Rectal smooth muscle tissue (tissue), 1 donor: ENCODE data around the gene DGKI.

ENCODE experiments used
- H3K27ac ChIP-seq: one replicate; pipeline ENCODE4 v1.7.0; 2013; ENCODE audit warnings: low read depth, low read length, inconsistent platforms
- H3K27me3 ChIP-seq: one replicate; pipeline ENCODE4 v1.7.0; 2013; ENCODE audit warnings: low read length; ENCODE audit not compliant: control insufficient read depth, insufficient read depth
- H3K36me3 ChIP-seq: one replicate; pipeline ENCODE4 v1.7.0; 2013; ENCODE audit warnings: low read length; ENCODE audit not compliant: control insufficient read depth, insufficient read depth
- H3K4me1 ChIP-seq: one replicate; pipeline ENCODE4 v1.7.0; 2013; ENCODE audit warnings: low read length; ENCODE audit not compliant: control insufficient read depth, insufficient read depth
- H3K4me3 ChIP-seq: one replicate; pipeline ENCODE4 v1.7.0; 2013; ENCODE audit warnings: low read length
- H3K9ac ChIP-seq: one replicate; pipeline ENCODE4 v1.7.0; 2013; ENCODE audit warnings: low read length

The DGKI gene

DNA sequence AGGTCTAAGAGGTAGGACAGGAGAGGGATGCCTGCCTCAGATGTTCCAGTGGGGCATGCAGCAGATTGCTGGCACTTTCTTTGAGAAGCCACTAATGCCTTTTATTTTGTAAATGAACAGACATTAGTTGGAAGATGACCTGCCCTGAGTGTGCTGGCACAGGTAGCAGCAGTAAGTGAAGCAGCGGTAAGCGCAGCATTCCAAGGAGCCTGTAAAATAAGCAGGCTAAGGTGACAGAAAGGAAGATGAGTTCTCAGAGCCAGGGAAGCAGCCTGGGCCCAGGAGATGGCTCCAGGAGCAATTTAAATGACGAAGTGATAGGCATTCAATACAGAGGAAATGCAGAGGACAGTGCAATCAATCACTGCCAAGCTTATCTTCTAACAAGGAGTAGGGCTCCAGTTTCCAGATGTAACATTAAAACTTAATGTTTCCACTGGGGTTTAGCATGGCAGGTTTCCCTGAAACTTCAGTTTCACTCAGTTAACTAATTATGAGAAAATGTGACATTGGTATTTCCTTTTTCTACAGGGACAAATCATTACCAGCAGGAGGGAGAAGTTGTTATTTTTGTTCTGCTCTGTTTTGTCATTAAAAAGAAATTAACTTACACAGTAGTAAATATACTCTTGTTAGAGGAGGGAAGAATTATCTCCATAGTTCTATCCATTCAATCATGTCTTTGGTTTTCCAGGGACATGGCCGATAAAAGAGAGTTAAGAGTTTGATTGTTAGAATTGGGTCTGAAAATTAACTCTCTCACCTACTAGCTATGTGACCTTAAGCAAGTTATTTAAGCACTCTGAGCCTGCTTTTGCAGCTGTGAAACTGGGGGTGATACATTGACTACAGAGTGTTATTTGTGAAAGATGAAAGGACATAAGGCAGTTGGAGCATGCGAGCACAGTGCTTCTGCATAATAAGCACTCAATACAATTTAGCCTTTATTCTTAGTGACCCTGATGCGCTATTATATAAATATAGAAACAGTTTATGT, 406.6 kb downstream of the DGKI start:
- no peaks in the 10 kb centered on the region for H3K4me1 ChIP-seq
- H3K9ac ChIP-seq: no peak overlapping the region
- no peaks in the 10 kb centered on the region for H3K27me3 ChIP-seq
- H3K27ac ChIP-seq: no peak overlapping the region
- no peaks in the 10 kb centered on the region for H3K36me3 ChIP-seq
- no peak overlapping the region for H3K4me3 ChIP-seq

DNA sequence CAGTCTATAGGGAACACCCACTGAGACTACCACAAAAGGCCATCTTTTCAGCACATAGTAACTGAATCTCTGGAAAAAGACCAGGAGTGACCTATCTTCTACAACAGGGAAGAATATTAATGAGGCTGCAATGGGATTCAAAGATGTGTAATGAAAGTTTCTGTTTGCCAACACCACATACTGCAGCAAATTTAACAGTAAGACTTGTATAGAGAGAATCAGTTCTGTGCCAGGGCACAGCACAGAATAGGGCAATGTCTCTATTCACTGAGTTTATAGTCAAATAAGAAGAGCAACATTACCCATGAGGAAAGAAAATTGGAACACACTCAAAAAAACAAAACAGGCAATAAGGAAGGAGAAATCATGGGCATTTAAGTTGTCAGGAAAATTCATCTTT, 411.8 kb downstream of the DGKI start:
- H3K4me3 ChIP-seq: no peak overlapping the region
- H3K27ac ChIP-seq: no peak overlapping the region
- H3K9ac ChIP-seq: no peak overlapping the region
- H3K36me3 ChIP-seq: no peaks in the 10 kb centered on the region
- H3K4me1 ChIP-seq: no peaks in the 10 kb centered on the region
- H3K27me3 ChIP-seq: no peaks in the 10 kb centered on the region

DNA sequence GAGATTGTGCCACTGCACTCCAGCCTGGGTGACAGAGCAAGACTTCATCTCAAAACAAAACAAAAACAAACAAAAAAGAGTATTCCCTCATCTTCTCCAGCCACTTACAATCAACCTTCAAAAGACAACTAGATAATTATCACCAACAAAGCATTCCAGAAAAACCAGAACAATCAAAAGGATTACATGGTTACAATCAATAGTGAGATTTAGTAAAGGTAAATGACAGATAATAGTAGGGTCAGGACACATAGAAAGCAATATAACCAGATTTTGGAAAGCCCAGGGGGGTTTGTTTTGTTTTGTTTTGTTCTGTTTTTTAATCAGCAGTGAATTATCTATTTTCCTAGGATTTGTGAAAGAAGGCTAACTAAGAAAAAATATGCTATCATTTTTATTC, 412.2 kb downstream of the DGKI start:
- no peak overlapping the region for H3K27ac ChIP-seq
- no peaks in the 10 kb centered on the region for H3K36me3 ChIP-seq
- H3K9ac ChIP-seq: no peak overlapping the region
- no peaks in the 10 kb centered on the region for H3K4me1 ChIP-seq
- no peaks in the 10 kb centered on the region for H3K27me3 ChIP-seq
- H3K4me3 ChIP-seq: no peak overlapping the region

DNA sequence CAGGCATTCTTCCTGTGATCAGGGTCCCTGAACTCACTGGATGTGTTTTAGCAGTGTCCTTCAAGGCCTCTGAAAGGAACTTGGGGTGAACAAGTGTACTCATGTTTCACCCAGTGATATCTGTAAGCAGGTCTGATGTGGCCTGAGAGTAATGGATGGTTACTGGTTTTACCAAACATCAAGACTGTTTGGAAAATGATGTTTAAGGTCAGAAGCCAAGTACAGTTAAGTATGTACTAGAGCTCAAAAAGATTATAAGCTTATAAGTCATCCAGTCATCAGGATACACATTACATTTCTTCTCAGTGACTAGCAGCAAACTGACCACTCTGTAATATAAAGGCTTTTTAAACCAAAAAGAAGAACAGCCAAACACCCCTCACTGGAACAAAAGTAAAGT, 423.5 kb downstream of the DGKI start:
- no peaks in the 10 kb centered on the region for H3K27me3 ChIP-seq
- H3K36me3 ChIP-seq: no peaks in the 10 kb centered on the region
- no peak overlapping the region for H3K4me3 ChIP-seq
- H3K9ac ChIP-seq: no peak overlapping the region
- no peaks in the 10 kb centered on the region for H3K4me1 ChIP-seq
- no peak overlapping the region for H3K27ac ChIP-seq

DNA sequence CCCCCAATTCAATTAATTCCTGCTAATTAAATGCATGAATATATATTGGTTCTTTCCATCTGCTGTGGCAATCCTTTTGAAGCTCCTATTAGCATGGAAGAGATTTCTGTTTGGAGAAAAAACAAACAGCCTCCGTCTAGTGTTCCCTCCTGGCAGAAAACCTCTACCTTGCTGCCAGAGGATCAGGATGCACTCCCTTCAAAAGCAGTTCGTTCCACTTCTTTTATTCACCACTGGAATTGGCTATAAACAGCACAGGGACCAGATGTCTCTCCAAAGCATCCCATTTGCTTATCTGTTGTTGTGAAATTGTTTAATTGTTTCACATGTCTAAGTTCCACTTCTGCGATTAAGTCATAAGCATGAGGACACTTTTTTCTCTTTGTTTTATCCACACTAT, 425.4 kb downstream of the DGKI start:
- no peaks in the 10 kb centered on the region for H3K4me1 ChIP-seq
- no peaks in the 10 kb centered on the region for H3K36me3 ChIP-seq
- H3K27ac ChIP-seq: no peak overlapping the region
- H3K9ac ChIP-seq: no peak overlapping the region
- H3K27me3 ChIP-seq: no peaks in the 10 kb centered on the region
- no peak overlapping the region for H3K4me3 ChIP-seq

DNA sequence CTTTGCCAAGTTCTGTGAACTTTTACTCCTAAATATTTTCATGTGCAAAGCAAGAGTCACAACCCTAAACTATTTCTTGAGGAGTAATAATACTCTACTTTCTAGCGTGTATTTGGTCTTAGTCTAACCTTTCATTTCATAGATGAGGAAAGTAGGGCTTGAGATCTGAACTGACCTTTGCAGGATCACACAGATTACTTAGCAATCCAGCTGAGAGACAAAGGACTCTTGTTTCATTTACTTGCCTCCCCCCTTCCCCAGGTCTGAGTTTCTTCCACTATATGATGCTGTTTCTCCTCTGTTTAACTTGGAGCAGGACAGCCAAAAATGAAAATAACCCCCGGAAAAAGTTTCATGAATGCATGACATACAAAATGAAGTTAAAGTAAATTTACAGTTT, 427.9 kb downstream of the DGKI start:
- no peak overlapping the region for H3K27ac ChIP-seq
- no peaks in the 10 kb centered on the region for H3K27me3 ChIP-seq
- H3K4me3 ChIP-seq: no peak overlapping the region
- no peaks in the 10 kb centered on the region for H3K4me1 ChIP-seq
- H3K9ac ChIP-seq: no peak overlapping the region
- no peaks in the 10 kb centered on the region for H3K36me3 ChIP-seq

DNA sequence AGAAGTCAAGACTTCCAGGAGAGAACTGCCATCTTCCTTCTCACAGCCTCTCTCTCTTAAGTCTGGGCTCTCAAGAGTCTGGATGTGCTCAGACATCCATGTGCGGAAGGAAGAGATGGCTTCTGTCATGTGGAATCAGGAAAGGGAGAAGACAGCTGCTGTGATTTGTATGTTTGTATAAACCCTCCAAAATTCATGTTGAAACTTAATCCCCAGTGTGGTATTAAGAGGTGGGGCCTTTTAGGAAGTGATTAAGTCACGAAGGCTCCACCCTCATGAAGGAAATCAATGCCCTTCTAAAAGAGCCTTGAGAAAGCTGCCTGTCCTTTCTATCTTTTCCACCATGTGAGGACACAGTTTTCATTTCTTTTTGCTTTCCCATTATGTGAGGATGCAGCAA, 429.3 kb downstream of the DGKI start:
- Histone ChIP-seq H3K36me3 (no peaks in the 10 kb centered on the region), H3K4me3 (no peak overlapping the region), H3K4me1 (no peaks in the 10 kb centered on the region), H3K27me3 (no peaks in the 10 kb centered on the region), H3K9ac (no peak overlapping the region), H3K27ac (no peak overlapping the region)

DNA sequence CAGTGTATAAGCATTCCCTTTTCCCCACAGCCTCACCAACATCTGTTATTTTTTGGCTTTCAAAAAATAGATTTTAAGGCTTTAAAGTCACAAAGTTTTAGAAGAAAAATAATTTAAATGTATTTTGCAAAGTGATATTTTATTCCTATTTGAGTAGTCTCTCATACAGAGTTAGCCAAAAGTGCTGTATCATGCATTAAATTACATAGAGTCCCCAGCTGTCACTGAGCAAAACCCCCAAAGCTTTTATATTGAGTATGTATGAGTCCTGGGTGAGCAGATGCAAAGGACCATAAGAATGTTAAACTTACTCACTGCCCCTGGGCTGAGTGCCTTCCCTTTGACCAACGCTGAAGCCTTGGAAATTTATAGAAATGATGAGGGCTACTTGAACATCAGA, 432.9 kb downstream of the DGKI start:
- H3K36me3 ChIP-seq: no peaks in the 10 kb centered on the region
- H3K27me3 ChIP-seq: no peaks in the 10 kb centered on the region
- no peak overlapping the region for H3K27ac ChIP-seq
- no peak overlapping the region for H3K4me3 ChIP-seq
- no peaks in the 10 kb centered on the region for H3K4me1 ChIP-seq
- no peak overlapping the region for H3K9ac ChIP-seq

DNA sequence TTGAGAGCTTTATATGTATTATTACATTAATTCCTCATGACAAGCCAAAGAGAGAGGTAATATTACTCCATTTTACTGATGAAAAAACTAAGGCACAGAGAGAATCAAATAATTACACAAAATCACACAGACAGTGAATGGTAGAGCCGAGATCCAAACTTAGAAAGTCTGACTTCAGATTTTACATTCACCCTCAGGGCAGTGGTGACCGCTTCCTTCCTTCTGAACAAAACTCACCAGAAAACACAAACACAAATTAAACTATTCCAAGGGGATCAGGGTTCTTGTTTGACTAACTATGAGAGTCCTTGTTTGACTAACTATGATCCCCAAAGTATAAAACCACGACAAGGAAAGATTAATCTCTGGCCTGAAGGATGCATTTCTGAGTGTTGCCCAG, 435.3 kb downstream of the DGKI start:
- Histone ChIP-seq H3K27me3 (no peaks in the 10 kb centered on the region), H3K9ac (no peak overlapping the region), H3K36me3 (no peaks in the 10 kb centered on the region), H3K4me1 (no peaks in the 10 kb centered on the region), H3K27ac (no peak overlapping the region), H3K4me3 (no peak overlapping the region)

DNA sequence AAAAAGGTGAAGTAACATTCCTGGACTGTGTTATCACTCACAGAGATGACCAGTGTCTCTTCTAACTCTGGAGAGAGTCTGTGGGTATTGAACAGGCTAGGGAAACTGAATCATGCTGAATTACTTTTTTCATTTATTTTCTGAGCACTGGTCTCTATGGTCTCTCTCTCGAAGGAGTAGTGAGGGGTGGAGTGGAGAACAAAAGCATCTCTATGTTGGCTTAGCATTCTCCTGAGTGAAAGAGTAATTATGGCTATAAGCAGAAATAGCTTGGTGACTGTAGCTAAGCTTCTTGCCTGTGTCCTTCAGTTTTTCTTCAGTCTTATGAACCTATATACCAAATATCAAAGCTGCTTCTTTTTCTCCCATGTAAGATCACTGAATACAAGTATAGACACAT, 438.6 kb downstream of the DGKI start:
- Histone ChIP-seq H3K4me1 (no peaks in the 10 kb centered on the region), H3K36me3 (no peaks in the 10 kb centered on the region), H3K4me3 (no peak overlapping the region), H3K27me3 (no peaks in the 10 kb centered on the region), H3K9ac (no peak overlapping the region), H3K27ac (no peak overlapping the region)

DNA sequence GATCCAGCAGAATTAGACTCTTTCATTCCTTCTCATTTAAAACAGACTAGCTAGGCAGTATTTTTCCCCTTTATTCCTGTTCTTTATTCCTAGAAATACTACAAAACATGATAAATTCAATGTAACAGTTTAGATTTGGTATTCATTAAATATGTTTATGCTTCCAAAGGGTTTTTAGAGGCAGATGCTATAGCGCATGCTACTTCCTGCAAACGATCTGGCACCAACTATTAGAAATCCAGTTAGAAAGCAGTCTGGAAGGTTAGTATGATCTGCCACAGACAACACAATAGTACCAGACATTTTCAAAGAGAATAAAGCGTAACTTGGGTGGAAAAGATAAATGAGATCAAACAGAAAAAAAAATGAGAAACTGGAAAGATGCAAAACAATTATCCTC, 439.7 kb downstream of the DGKI start:
- Histone ChIP-seq H3K4me3 (no peak overlapping the region), H3K27me3 (no peaks in the 10 kb centered on the region), H3K27ac (no peak overlapping the region), H3K9ac (no peak overlapping the region), H3K4me1 (no peaks in the 10 kb centered on the region), H3K36me3 (no peaks in the 10 kb centered on the region)

DNA sequence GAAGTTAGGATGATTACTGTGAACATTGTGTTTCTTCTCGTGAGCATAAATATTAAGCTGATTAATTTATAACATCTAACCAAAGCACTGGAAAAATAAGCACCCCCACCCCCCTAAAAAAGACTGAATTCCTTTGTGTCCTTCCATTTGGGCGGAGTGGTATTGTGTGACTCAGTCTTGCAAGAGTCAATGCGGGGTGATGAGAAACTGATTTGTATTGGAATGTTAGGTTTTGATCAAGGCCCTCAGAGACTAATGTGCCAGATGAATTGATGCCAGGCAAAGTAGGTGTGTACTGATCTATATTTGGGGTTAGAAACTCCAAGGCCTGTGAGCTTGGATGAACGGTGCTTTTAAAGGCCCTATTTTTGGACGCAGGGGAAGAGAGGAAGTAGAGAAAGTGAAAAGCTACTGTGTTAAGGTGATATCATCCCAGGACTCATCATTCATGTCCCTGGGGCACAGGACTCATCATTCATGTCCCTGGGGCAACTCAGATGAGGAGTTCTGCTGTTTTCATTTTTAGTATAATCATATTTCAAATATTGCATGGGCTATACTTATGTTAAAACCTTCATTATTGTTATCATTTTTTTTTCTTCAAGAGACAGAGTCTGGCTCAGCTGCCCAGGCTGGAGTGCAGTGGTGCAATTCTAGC, 442.0 kb downstream of the DGKI start:
- Histone ChIP-seq H3K9ac (no peak overlapping the region), H3K27ac (no peak overlapping the region), H3K4me1 (no peaks in the 10 kb centered on the region), H3K36me3 (no peaks in the 10 kb centered on the region), H3K27me3 (no peaks in the 10 kb centered on the region), H3K4me3 (no peak overlapping the region)

DNA sequence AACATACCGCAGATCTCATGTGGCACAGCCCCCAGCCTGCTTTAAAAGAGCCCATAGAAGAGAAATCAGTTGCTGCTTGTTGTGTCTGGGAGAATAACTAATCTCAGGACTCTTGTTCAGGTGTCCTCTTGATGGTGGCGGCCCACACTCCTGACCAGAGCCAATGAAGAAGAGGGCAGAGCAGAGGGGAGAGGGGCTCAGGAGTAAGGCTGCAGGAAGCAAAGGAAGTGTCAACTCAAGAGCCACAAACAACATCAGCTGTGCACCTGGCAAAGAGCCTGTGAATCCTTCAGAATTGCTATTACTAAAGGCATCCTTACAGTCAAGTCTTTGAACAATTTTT, 443.4 kb downstream of the DGKI start:
- no peak overlapping the region for H3K4me3 ChIP-seq
- no peaks in the 10 kb centered on the region for H3K36me3 ChIP-seq
- no peak overlapping the region for H3K9ac ChIP-seq
- no peaks in the 10 kb centered on the region for H3K27me3 ChIP-seq
- H3K27ac ChIP-seq: no peak overlapping the region
- H3K4me1 ChIP-seq: no peaks in the 10 kb centered on the region
